ENCODE data around the gene FBXO44. TPM values are rescaled to one million over a fixed set of nuclear protein-coding genes. Genes with fewer than 3 reads are reported as not detected.

Gene FBXO44
- polyA plus RNA-seq, 1 donor from 2014 or later = 119 TPM

DNA sequence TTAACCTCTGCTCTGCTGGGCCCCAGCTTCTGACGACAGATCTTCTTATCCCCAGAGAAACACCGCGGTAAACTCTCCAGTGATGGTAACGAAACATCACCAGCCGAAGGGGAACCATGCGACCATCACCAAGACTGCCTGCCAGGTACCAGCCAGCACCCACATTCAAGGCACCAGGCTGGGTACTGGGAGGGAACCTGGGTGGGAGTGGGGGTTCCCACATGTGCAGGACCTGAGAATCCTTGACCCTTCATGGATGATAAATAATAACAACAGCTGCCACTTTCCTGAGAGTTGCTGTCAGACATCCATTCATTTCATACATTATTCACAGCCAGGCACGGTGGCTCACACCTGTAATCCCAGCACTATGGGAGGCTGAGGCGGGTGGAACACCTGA lies 57.6 kb downstream of the FBXO44 start:
- Histone ChIP-seq H3K9me2 (ENCODE audit: insufficient read depth, low read length) (no peaks in the 10 kb centered on the region), H3K27ac (ENCODE audit: low read length) (no peak overlapping the region), H2AFZ (ENCODE audit: low read depth, low read length) (no peak overlapping the region), H4K20me1 (ENCODE audit: insufficient read depth) (no peaks in the 10 kb centered on the region), H3K9me3 (ENCODE audit: low read length) (no peaks in the 10 kb centered on the region), H3K4me2 (ENCODE audit: low read length) (no peak overlapping the region), H3F3A (ENCODE audit: insufficient read depth, low read length, poor library complexity, severe bottlenecking) (no peaks in the 10 kb centered on the region), H3K36me3 (ENCODE audit: insufficient read depth, low read length) (no peaks in the 10 kb centered on the region), H3K4me3 (ENCODE audit: low read length) (no peak overlapping the region), H3K27me3 (ENCODE audit: insufficient read depth, low read depth, low read length) (no peaks in the 10 kb centered on the region), H3K79me2 (replicated peaks; ENCODE audit: insufficient read depth, low read length) (no peaks in the 10 kb centered on the region), H3K9ac (ENCODE audit: low read length) (no peak overlapping the region)
- TF ChIP-seq EZH2 (IDR thresholded peaks at IDR 0.05; ENCODE audit: borderline replicate concordance, insufficient read depth, low read length, poor library complexity, severe bottlenecking) (no peak), SMC3 (conservative IDR thresholded peaks at IDR 0.05; ENCODE audit: poor library complexity) (no peak), POLR2AphosphoS5 (IDR thresholded peaks at IDR 0.05) (no peak), RAD21 (conservative IDR thresholded peaks at IDR 0.05) (no peak), TAF1 (IDR thresholded peaks at IDR 0.05; ENCODE audit: low read depth) (no peak), EP300 (conservative IDR thresholded peaks at IDR 0.05; ENCODE audit: poor library complexity, severe bottlenecking) (no peak), REST (IDR thresholded peaks at IDR 0.05; ENCODE audit: borderline replicate concordance) (no peak), MXI1 (conservative IDR thresholded peaks at IDR 0.05; ENCODE audit: poor library complexity, severe bottlenecking) (no peak)
- TF ChIP-seq, protein P1, sequence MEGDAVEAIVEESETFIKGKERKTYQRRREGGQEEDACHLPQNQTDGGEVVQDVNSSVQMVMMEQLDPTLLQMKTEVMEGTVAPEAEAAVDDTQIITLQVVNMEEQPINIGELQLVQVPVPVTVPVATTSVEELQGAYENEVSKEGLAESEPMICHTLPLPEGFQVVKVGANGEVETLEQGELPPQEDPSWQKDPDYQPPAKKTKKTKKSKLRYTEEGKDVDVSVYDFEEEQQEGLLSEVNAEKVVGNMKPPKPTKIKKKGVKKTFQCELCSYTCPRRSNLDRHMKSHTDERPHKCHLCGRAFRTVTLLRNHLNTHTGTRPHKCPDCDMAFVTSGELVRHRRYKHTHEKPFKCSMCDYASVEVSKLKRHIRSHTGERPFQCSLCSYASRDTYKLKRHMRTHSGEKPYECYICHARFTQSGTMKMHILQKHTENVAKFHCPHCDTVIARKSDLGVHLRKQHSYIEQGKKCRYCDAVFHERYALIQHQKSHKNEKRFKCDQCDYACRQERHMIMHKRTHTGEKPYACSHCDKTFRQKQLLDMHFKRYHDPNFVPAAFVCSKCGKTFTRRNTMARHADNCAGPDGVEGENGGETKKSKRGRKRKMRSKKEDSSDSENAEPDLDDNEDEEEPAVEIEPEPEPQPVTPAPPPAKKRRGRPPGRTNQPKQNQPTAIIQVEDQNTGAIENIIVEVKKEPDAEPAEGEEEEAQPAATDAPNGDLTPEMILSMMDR (IDR thresholded peaks at IDR 0.05; ENCODE audit: poor library complexity, severe bottlenecking) = no peak

Other genes with a start within 250 kb of the FBXO44 start
- gene DISP3, start 175.7 kb upstream of the FBXO44 start, polyA plus RNA-seq = 14.9 and 21.8 TPM in 2 replicates
- gene FBXO2, start 448 bp upstream of the FBXO44 start, polyA plus RNA-seq = 16.6 and 24.7 TPM in 2 replicates
- 0.68 and 2.3 TPM in 2 replicates for gene FBXO6, start 9.3 kb downstream of the FBXO44 start, polyA plus RNA-seq
- 182 and 203 TPM in 2 replicates for gene MAD2L2, start 26.3 kb downstream of the FBXO44 start, polyA plus RNA-seq
- gene DRAXIN, start 36.8 kb downstream of the FBXO44 start, polyA plus RNA-seq = 33.5 and 35.5 TPM in 2 replicates
- 4.4 and 5.7 TPM in 2 replicates for gene AGTRAP, start 81.3 kb downstream of the FBXO44 start, polyA plus RNA-seq
- gene C1orf167, start 107.3 kb downstream of the FBXO44 start, polyA plus RNA-seq = not detected in 2 replicates
- 21.2 and 25.8 TPM in 2 replicates for gene MTHFR, start 151.1 kb downstream of the FBXO44 start, polyA plus RNA-seq
- 12.5 and 15.6 TPM in 2 replicates for gene CLCN6, start 151.3 kb downstream of the FBXO44 start, polyA plus RNA-seq
- not detected in 2 replicates for gene NPPA, start 192.9 kb downstream of the FBXO44 start, polyA plus RNA-seq
- gene NPPB, start 204.1 kb downstream of the FBXO44 start, polyA plus RNA-seq = not detected in 2 replicates